HEK293T (cell line): ENCODE measurements around the gene FXYD7.

Experiments used
- ARNT ChIP-seq: fragments of 450-650 bp; IDR thresholded peaks from 2 replicates; pipeline ENCODE4 v1.6.1; 2017; ENCODE audit warnings: mild to moderate bottlenecking
- BHLHE40 ChIP-seq: fragments of 450-650 bp; IDR thresholded peaks from 2 replicates; pipeline ENCODE4 v1.6.1; 2016; ENCODE audit warnings: mild to moderate bottlenecking, moderate library complexity, borderline replicate concordance
- ELF4 ChIP-seq: fragments of 450-650 bp; IDR thresholded peaks from 2 replicates; pipeline ENCODE4 v1.6.1; 2017; ENCODE audit warnings: antibody characterized with exemption
- FOXA1 ChIP-seq: fragments of 450-650 bp; IDR thresholded peaks from 2 replicates; pipeline ENCODE4 v1.6.1; 2016; ENCODE audit warnings: mild to moderate bottlenecking
- FOXK2 ChIP-seq: fragments of 450-650 bp; IDR thresholded peaks from 2 replicates; pipeline ENCODE4 v1.6.1; 2016; ENCODE audit warnings: mild to moderate bottlenecking
- FOXM1 ChIP-seq: fragments of 450-650 bp; IDR thresholded peaks from 2 replicates; pipeline ENCODE4 v1.6.1; 2017; ENCODE audit warnings: mild to moderate bottlenecking, borderline replicate concordance
- HDGF ChIP-seq: fragments of 450-650 bp; IDR thresholded peaks from 2 replicates; pipeline ENCODE4 v1.6.1; 2017; ENCODE audit warnings: antibody characterized with exemption, borderline replicate concordance
- L3MBTL2 ChIP-seq: fragments of 450-650 bp; conservative IDR thresholded peaks from 2 replicates; pipeline ENCODE4 v1.6.1; 2016; ENCODE audit warnings: mild to moderate bottlenecking
- LEF1 ChIP-seq: fragments of 450-650 bp; IDR thresholded peaks from 2 replicates; pipeline ENCODE4 v1.6.1; 2017; ENCODE audit warnings: mild to moderate bottlenecking, borderline replicate concordance
- SP1 ChIP-seq: fragments of 450-650 bp; IDR thresholded peaks from 2 replicates; pipeline ENCODE4 v1.6.1; 2017
- SUZ12 ChIP-seq: fragments of 450-650 bp; IDR thresholded peaks from 2 replicates; pipeline ENCODE4 v1.6.1; 2016; ENCODE audit warnings: mild to moderate bottlenecking
- TARDBP ChIP-seq: fragments of 450-650 bp; IDR thresholded peaks from 2 replicates; pipeline ENCODE4 v1.6.1; 2016

GRCh38 chr19:35155441-35155840, 12.4 kb downstream of the FXYD7 start:
- no peak for TF ChIP-seq L3MBTL2
- TF ChIP-seq ARNT, result no peak
- TF ChIP-seq SUZ12, result no peak
- no peak for TF ChIP-seq SP1
- no peak for TF ChIP-seq FOXM1
- TF ChIP-seq ELF4, result no peak
- no peak for TF ChIP-seq TARDBP
- TF ChIP-seq HDGF, result no peak
- TF ChIP-seq BHLHE40, result no peak
- TF ChIP-seq FOXA1, result no peak
- TF ChIP-seq LEF1, result no peak
- TF ChIP-seq FOXK2, result no peak
